Type B pancreatic cell (in vitro differentiated cells): Measurements from ENCODE around the gene TUBG2. TPM values are rescaled to one million over a fixed set of nuclear protein-coding genes. Genes with fewer than 3 reads are reported as not detected.
"Not testable (repeated sequence)": the region's sequence is repeated elsewhere in the genome, so short reads cannot be mapped to it uniquely, and the experiment has no call there.

Source experiments
- DNase-seq: peaks from one replicate; pipeline ENCODE4 v3.0.0; 2021; ENCODE audit warnings: mixed read lengths; ENCODE audit not compliant: unreplicated experiment; ENCODE audit errors: extremely low spot score
- H3K27ac Mint-ChIP-seq: 2 replicates; pipeline ENCODE4 v1.8.0; 2021; ENCODE audit warnings: mild to moderate bottlenecking, mixed read lengths
- H3K27me3 Mint-ChIP-seq: 2 replicates; pipeline ENCODE4 v1.8.0; 2021; ENCODE audit warnings: mixed read lengths
- H3K36me3 Mint-ChIP-seq: 2 replicates; pipeline ENCODE4 v1.8.0; 2021; ENCODE audit warnings: mixed read lengths
- H3K4me1 Mint-ChIP-seq: one replicate; pipeline ENCODE4 v1.8.0; 2021; ENCODE audit warnings: mixed read lengths; ENCODE audit not compliant: unreplicated experiment
- H3K4me3 Mint-ChIP-seq: 2 replicates; pipeline ENCODE4 v1.8.0; 2021; ENCODE audit warnings: mild to moderate bottlenecking, mixed read lengths
- H3K9me3 Mint-ChIP-seq: 2 replicates; pipeline ENCODE4 v1.8.0; 2021; ENCODE audit warnings: mixed read lengths
- total RNA-seq: library from RNA; stranded (reverse); gene quantifications from 2 replicates; pipeline ENCODE4 v1.2.1, GENCODE V29; 2021; ENCODE audit warnings: low replicate concordance
- TF ChIP-seq, protein P1 (sequence below): fragments of 200-600 bp; sonication (generic); conservative IDR thresholded peaks from 2 replicates; pipeline ENCODE4 v1.5.0; 2021; ENCODE audit warnings: antibody characterized with exemption, mild to moderate bottlenecking

TUBG2 gene
- total RNA-seq, 1 donor from 2014 or later = 24.4 TPM

DNA sequence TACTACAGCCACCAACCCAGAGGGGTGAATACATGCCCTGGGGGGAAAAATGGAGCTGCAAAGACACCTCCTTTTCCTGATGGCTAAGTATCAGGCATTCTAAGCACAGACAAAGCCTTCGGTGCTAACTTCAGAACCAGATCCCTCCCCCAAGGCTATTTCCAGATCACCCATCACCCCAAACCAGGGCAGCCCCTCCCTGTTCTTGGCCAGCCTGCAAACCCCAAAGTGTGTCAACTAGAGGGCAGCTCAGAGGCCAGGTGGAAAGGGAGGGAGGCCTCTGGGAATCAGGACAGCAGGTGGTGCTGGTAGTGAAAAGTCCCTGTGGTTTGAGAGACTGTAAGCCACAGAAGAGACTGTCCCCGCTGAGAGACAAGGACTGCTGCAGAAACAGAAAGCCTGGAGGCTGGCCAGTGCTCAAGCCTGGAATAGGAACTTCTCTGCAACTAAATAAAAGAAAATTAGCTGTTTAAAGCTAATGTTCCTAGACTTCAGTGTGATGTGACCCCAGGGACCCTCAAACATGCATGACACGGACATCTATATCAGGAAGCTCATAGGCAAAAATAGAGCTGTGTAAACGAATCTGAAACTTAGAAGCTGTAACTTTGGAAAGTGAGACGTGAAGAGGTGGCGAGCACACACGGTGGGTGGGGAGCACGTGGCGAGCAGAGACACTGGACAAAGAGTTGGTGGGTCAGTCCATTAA is 40.5 kb upstream of the TUBG2 start:
- no peaks in the 10 kb centered on the region for H3K9me3 Mint-ChIP-seq

DNA sequence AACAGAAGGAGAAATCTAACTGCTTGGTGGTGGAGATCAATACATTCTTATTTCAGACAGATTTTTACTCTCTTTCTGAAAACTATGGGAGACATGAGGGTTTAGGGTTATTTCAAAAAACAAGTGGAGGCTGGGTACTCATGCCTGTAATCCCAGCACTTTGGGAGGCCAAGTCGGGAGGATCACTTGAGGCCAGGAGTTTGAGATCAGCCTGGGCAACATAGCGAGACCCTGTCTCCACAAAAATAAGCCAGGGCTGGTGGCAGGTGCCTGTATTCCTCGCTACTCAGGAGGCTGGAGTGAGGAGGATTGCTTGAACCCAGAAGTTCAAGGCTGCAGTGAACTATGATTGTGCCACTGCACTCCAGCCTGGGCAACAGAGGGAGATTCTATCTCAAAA is 37.1 kb upstream of the TUBG2 start:
- not testable (repeated sequence) for H3K9me3 Mint-ChIP-seq, H3K4me1 Mint-ChIP-seq, H3K27ac Mint-ChIP-seq, H3K4me3 Mint-ChIP-seq, DNase-seq, H3K36me3 Mint-ChIP-seq, H3K27me3 Mint-ChIP-seq

More for the DNA sequence above, 40.5 kb upstream of the TUBG2 start:
- Mint-ChIP-seq H3K36me3 (peaks cover 12% of the 10 kb centered on the region), H3K4me1 (peaks cover 6% of the 10 kb centered on the region), H3K4me3 (no peak overlapping the region), H3K27me3 (no peaks in the 10 kb centered on the region), H3K27ac (no peak overlapping the region)
- DNase-seq = no peak
- TF ChIP-seq, protein P1, sequence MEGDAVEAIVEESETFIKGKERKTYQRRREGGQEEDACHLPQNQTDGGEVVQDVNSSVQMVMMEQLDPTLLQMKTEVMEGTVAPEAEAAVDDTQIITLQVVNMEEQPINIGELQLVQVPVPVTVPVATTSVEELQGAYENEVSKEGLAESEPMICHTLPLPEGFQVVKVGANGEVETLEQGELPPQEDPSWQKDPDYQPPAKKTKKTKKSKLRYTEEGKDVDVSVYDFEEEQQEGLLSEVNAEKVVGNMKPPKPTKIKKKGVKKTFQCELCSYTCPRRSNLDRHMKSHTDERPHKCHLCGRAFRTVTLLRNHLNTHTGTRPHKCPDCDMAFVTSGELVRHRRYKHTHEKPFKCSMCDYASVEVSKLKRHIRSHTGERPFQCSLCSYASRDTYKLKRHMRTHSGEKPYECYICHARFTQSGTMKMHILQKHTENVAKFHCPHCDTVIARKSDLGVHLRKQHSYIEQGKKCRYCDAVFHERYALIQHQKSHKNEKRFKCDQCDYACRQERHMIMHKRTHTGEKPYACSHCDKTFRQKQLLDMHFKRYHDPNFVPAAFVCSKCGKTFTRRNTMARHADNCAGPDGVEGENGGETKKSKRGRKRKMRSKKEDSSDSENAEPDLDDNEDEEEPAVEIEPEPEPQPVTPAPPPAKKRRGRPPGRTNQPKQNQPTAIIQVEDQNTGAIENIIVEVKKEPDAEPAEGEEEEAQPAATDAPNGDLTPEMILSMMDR = no peak

DNA sequence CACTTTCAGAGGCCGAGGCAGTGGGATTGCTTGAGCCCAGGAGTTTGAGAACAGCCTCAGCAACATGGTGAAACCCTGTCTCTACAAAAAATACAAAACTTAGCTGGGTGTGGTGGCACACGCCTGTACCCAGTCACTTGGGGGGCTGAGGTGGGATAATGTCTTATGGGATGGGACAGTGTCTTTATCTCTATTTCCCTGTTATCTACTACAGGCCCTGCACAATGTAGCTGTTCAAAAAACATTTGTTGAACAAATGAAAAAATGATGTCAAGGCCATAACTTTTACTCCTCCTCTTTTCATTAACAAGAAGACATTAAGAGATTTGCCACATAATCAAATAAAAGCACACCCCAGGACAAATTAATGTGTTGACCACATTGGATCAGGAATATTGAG is 35.8 kb upstream of the TUBG2 start:
- Mint-ChIP-seq H3K4me1 (peaks cover 6% of the 10 kb centered on the region), H3K36me3 (no peaks in the 10 kb centered on the region), H3K27me3 (no peaks in the 10 kb centered on the region), H3K27ac (no peak overlapping the region), H3K4me3 (no peak overlapping the region), H3K9me3 (no peaks in the 10 kb centered on the region)
- TF ChIP-seq, protein P1 = no peak
- no peak for DNase-seq

DNA sequence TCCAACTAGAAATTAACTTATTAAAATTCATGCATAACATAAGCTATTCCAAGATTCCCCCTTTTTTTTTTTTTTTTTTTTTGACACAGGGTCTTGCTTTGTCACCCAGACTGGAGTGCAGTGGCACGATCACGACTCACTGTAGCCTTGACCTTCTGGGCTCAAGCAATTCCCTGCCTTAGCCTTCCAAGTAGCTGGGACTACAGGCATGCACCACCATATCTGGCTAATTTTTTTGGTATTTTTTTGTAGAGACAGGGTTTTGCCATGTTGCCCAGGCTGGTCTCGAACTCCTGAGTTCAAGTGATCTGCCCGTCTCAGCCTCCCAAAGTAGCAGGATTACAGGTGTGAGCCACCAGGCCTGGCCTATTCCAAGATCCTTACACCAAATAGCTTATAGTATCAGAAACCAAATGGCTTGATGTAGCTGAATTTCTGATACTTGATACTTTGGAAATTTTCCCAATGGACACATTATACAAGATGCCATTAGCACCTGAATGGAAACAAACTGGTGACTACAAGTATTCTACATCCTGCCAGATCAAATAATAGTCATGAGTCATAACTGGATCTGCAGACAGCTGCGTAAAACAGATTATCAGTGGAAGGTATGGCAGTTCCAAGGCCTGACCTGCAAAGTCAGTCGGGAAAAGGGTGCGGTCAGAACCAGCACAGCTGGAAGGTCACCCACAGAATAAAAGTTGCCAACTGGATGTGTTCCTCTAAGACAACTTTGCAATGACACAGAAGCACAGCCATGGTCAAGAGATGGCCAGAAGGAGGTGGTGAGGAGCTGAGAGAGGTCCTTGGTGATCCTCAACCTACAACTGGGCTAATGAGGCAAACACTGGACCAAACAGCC is 35.1 kb upstream of the TUBG2 start:
- no peak for DNase-seq
- H3K27ac Mint-ChIP-seq = no peak overlapping the region
- H3K4me1 Mint-ChIP-seq = peaks cover 2% of the 10 kb centered on the region
- no peaks in the 10 kb centered on the region for H3K9me3 Mint-ChIP-seq
- H3K4me3 Mint-ChIP-seq = no peak overlapping the region
- TF ChIP-seq, protein P1 = no peak
- no peaks in the 10 kb centered on the region for H3K27me3 Mint-ChIP-seq
- no peaks in the 10 kb centered on the region for H3K36me3 Mint-ChIP-seq

DNA sequence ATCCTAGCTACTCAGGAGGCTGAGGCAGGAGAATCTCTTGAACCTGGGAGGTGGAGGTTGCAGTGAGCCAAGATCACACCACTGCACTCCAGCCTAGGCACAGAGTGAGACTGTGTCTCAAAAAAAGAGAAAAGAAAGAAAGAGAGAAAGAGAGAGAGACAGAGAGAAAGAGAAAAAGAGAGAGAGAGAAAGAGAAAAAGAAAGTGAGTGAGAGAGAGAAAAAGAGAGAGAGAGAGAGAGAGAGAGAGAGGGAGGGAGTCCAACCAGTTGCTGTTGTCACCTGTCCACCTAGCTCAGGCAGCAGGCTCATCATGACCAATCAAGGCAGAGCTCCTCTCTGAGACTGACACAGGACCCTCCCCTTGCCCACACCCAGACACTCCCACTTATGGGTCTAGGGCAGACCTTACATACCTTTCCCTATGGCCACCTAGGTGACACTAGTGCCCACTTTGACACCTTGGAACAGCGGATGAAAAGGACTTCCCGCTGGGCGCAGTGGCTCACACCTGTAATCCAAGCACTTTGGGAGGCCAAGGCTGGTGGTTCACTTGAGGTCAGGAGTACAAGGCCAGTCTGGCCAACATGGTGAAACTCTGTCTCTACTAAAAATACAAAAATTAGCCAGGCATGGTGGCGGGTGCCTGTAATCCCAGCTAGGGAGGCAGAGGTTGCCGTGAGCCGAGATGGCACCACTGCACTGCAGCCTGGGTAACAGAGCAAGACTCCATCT is 31.9 kb upstream of the TUBG2 start:
- H3K9me3 Mint-ChIP-seq, H3K27ac Mint-ChIP-seq: not testable (repeated sequence)

DNA sequence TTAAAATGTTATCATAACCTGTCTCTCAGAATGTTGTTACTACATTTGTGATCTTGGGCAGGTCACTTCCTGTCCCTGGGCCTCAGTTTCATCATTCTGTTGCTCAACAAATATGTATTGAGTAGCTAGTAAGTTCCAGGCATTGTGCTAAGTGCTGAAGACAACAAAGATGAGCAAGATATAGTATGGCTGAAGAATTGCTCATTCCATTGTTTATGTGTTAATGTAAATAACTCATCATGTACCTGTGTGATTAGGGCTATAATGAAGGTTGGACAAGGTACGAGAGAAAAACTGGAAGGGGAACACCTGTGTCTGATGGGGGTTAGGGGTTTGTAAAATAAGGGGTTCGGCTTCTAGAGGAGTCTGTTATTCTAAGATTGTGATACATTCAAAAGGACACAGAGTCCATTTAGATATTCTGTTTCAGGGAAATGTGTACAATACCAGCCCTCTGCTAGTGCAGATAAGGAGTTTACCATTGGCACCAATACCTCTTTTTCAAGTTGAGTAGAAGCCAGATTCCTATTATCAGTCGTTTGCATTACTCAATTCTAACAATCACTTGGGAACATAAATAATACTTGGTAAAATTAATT is 29.6 kb upstream of the TUBG2 start:
- peaks cover 3% of the 10 kb centered on the region for H3K4me1 Mint-ChIP-seq
- no peak overlapping the region for H3K4me3 Mint-ChIP-seq
- no peaks in the 10 kb centered on the region for H3K36me3 Mint-ChIP-seq
- no peak overlapping the region for H3K27ac Mint-ChIP-seq
- TF ChIP-seq, protein P1 = no peak
- no peaks in the 10 kb centered on the region for H3K9me3 Mint-ChIP-seq
- no peaks in the 10 kb centered on the region for H3K27me3 Mint-ChIP-seq
- no peak for DNase-seq

More for the DNA sequence above, 31.9 kb upstream of the TUBG2 start:
- not testable (repeated sequence) for H3K27me3 Mint-ChIP-seq, H3K4me1 Mint-ChIP-seq, H3K36me3 Mint-ChIP-seq, H3K4me3 Mint-ChIP-seq, DNase-seq
